ENCODE measurements around the gene XRN2.

XRN2 gene

DNA sequence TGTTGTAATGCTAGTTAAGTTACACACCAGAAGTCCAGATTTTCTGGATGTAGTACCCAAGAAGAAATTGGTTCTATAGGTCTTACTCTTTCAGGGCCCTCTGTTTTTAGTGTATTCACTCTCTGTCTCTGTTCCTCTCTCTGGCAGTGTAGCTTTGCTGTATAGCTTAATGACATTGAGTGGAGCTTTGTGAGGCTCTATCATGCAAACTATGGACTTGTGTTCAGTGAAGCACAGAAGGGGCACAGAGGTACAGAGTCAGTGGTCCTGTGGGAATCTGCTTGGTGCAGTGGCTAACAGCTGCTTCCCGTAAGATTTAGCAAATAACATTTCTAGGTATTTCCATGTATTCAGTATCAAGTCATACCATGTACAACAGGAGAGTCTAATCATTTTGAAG, 68.1 kb downstream of the XRN2 start:
- no peak for DNase-seq
- TF ChIP-seq POLR2A (IDR thresholded peaks at IDR 0.05; ENCODE audit: low read length) (no peak), GATA1 (IDR thresholded peaks at IDR 0.05; ENCODE audit: low read depth, low read length) (no peak)

DNA sequence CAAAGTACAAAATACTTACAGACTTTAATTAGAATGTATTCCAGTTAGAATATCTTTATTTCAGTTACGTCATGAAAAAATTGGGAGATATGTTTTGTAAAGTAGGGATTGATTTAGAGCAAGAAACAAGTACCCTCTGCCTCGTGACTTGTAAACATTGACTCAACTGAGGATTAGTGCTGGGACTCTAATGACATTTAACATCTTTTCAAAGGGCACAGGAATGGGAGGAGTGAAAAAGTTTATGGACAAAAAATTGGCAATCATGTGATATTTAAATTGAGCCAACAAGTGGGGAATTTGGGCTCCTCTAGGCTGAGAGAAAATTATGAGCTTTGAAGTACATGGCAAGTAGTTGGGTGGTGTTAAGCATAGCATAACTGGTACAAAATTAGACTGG, 68.9 kb downstream of the XRN2 start:
- no peak for DNase-seq
- TF ChIP-seq POLR2A (IDR thresholded peaks at IDR 0.05; ENCODE audit: low read length) = no peak
- no peak for TF ChIP-seq GATA1 (IDR thresholded peaks at IDR 0.05; ENCODE audit: low read depth, low read length)

DNA sequence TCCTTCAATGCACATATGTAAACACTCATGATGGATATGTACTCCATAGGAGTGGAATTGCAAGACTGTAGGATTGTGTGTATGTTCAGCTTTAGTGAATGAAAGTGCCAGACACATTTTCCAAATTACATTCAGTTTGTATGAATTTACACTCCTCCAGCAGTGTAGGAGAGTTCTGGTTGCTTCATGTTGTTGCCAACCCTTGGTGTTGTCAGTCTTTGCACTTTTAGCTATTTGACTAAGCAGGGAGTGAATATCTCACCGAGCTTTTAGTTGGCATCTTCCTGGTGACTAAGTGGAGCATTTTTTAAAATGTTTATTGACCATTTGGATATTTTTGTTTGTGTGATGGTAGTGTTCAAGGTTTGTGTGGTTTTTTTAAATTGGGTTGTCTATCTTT, 70.3 kb downstream of the XRN2 start:
- TF ChIP-seq GATA1 (IDR thresholded peaks at IDR 0.05; ENCODE audit: low read depth, low read length) (no peak), POLR2A (IDR thresholded peaks at IDR 0.05; ENCODE audit: low read length) (no peak)
- no peak for DNase-seq

DNA sequence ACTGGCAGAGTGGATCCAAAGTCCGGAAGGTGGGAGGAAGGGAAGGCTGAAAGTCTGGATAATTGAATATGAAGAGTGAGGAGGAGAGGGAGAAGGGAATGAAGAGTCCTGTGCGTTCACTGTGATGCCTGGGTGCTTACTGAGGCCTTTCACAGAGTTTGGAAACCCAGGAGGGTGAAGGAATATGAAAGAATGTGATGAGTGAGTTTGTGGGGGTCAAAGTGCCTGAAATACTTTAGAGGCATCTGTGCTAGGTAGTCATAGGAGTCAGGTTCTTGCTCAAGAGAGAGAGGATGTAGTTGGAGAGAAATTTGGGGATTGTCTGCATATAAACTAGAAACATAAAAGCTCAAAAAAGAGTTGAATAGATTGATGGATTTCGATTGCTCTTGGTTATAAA, 73.5 kb downstream of the XRN2 start:
- no peak for DNase-seq
- TF ChIP-seq GATA1 (IDR thresholded peaks at IDR 0.05; ENCODE audit: low read depth, low read length) (no peak), POLR2A (IDR thresholded peaks at IDR 0.05; ENCODE audit: low read length) (no peak)

DNA sequence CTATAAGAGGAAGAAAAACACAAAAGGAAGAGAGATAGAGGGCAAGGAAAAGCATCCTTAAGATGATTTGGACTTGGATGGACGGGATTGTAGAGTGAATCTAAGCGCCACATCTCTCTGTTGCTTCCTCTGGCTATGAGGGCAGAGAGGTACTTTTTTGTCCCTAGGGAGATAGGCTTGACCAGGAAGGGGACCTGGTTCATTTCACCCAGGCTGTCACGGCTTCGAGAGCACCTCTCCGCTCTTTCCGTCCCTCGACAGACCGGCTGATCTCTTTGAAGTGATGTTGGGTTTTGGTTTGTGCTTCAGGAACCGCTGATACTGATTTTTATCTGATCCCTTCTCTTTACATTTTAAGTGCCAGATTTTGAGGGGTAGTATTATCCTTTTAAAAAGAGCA, 74.6 kb downstream of the XRN2 start:
- TF ChIP-seq GATA1 (IDR thresholded peaks at IDR 0.05; ENCODE audit: low read depth, low read length) (no peak), POLR2A (IDR thresholded peaks at IDR 0.05; ENCODE audit: low read length) (no peak)
- DNase-seq = no peak

DNA sequence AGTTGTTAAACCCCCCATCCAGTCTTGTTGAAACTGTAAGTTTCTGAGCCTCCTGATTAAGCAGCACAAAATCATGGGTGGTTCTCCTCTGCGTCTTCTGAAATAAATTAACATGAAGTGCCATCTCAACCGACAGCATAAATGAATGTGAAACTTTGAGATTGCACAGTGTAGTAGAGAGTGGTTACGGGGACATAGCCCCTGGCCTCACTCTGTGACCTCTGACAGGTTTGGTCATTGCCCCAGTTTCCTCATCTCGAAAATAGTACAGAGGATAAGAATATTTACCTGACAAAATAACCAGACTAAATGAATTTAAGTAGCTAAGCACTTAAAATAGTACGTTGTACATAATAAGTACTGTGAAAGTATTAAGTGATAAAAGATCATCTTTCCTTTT, 75.1 kb downstream of the XRN2 start:
- TF ChIP-seq POLR2A (IDR thresholded peaks at IDR 0.05; ENCODE audit: low read length) = no peak
- TF ChIP-seq GATA1 (IDR thresholded peaks at IDR 0.05; ENCODE audit: low read depth, low read length) = no peak
- DNase-seq = no peak

DNA sequence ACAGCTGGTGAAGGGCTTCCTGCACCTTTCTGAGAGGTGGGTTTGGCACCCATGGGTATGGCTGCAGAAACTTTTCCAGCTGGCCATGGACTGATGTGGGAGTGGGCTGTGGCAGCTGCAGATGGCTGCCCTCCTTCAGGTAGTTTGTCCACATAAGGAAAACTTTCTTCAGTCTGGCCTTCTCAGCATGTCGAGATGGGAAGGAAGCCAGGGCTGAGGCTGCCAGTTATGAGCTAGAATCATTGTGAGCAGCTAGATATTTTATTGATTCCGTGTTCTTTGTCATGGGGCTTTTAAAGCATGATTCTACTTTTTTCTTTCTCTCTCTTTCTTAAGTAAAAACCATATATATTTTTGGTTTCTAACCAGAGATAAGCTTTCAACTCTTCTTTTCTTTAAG, 77.6 kb downstream of the XRN2 start:
- TF ChIP-seq GATA1 (IDR thresholded peaks at IDR 0.05; ENCODE audit: low read depth, low read length) = no peak
- TF ChIP-seq POLR2A (IDR thresholded peaks at IDR 0.05; ENCODE audit: low read length) = no peak
- no peak for DNase-seq

DNA sequence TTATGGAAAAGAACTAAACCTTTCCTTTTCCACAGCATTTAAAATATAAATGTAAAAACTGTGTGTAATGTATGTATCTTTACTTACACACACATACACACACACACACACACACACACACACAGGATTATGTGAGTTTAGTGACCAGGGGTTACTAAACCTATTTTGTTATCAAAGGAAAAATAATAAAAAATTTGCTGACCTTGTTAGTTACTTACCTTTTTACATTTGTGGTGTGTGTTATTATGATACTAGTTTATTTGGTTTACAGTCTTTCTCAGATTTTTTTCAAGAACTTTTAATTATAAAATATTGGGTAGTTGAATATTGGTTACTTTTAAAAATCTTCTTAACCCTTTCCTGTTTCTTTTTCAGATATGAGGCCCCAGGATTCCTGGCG, 78.5 kb downstream of the XRN2 start:
- no peak for DNase-seq
- TF ChIP-seq POLR2A (IDR thresholded peaks at IDR 0.05; ENCODE audit: low read length) = no peak
- TF ChIP-seq GATA1 (IDR thresholded peaks at IDR 0.05; ENCODE audit: low read depth, low read length) = no peak

DNA sequence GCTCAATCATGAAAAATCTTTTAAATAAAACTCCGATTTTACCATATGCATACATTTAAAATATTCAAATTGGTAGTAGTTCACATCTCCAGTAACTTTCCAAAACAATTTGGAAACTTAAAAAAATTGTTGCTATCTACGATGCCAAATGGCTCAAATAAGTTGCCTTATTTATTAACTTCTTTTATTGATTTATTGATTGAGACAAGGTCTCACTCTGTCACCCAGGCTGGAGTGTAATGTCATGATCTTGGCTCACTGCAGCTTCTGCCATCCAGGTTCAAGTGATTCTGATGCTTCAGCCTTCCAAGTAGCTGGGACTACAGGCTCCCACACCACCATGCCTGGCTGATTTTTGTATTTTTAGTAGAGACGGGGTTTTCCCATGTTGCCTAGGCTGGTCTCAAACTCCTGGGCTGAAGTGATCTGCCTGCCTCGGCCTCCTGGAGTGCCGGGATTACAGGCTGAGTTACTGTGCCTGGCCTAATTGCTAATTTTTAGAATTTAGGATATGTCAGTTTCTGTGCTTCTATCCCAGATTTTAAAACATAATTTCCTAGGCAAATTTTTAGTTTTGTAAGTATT, 81.3 kb downstream of the XRN2 start:
- TF ChIP-seq POLR2A (IDR thresholded peaks at IDR 0.05; ENCODE audit: low read length) = no peak
- no peak for TF ChIP-seq GATA1 (IDR thresholded peaks at IDR 0.05; ENCODE audit: low read depth, low read length)
- no peak for DNase-seq

DNA sequence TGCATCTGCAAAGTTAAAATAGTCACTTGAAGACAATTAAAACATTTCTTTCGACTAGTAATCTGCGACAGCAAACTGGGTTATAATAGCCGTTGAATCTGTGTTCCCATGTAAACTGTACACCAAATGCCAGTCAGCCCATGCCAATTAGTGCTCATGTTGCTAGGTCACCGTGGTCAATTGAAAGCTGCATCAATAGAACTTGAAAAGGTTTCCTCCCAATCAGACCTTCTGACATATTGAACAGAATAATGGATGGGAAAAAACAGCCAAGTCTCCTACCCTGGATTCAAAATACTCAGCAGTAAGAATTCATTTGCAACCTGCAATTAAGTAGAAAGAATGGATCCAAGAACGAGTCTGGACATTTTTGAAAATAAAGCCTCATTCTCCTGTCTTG, 83.0 kb downstream of the XRN2 start:
- no peak for TF ChIP-seq POLR2A (IDR thresholded peaks at IDR 0.05; ENCODE audit: low read length)
- TF ChIP-seq GATA1 (IDR thresholded peaks at IDR 0.05; ENCODE audit: low read depth, low read length) = no peak
- DNase-seq = no peak

DNA sequence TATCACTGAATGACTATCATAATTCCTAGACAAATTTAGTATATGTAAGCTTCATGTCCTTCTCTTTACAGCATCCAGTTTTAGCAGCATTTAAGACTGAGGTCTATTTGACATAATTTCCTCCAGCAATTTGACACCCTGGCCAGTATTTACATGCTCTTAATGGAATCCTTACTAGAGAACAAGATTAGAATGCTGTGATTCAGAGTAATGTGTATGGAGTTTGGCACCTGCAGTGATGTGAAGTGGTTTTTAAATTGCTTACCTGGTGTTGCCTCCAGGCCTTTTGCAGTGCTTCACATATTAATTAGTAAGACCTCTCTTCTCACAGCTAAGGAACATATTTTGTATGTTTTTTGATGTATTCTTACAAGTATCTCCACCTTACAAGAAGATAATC, 84.4 kb downstream of the XRN2 start:
- DNase-seq = no peak
- TF ChIP-seq GATA1 (IDR thresholded peaks at IDR 0.05; ENCODE audit: low read depth, low read length) = no peak
- TF ChIP-seq POLR2A (IDR thresholded peaks at IDR 0.05; ENCODE audit: low read length) = no peak

DNA sequence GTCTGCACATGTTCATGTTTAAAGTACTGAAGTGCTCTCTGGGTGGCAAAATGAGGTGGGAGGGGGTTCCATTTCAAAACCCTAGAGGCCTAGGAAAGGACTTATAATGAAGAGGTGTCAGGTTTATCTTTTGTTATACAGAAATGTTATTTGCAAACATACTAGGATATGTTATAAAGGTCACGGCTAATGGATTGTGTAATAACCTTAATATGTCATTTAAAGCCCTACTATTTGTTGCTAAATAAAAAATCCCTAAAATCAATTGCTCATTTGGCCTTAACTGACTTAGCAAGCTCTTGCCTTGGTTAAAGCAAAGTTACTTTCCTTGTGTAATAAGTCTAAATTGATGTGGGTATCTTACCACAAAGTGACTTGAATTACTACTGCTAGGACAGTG, 85.4 kb downstream of the XRN2 start:
- no peak for TF ChIP-seq POLR2A (IDR thresholded peaks at IDR 0.05; ENCODE audit: low read length)
- TF ChIP-seq GATA1 (IDR thresholded peaks at IDR 0.05; ENCODE audit: low read depth, low read length) = no peak
- DNase-seq = no peak

DNA sequence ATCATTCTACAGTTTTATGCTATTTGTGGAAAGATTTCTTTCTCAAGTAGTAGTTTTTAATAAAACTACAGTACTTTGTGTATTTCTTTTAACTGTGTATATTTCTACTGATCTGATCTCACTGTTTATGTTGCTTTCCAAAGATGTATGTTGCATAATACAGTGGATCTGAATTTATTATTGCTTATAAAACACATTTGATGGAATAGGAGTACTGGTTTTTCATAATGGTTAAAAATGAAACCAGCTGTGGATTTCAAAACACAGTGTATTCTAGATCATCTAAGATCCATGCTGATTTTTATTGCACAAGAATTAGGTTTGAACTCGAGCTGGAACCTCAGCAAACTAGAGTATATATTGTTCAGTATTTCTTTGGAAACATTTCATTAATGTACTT, 86.2 kb downstream of the XRN2 start:
- no peak for TF ChIP-seq POLR2A (IDR thresholded peaks at IDR 0.05; ENCODE audit: low read length)
- no peak for TF ChIP-seq GATA1 (IDR thresholded peaks at IDR 0.05; ENCODE audit: low read depth, low read length)
- DNase-seq = no peak

DNA sequence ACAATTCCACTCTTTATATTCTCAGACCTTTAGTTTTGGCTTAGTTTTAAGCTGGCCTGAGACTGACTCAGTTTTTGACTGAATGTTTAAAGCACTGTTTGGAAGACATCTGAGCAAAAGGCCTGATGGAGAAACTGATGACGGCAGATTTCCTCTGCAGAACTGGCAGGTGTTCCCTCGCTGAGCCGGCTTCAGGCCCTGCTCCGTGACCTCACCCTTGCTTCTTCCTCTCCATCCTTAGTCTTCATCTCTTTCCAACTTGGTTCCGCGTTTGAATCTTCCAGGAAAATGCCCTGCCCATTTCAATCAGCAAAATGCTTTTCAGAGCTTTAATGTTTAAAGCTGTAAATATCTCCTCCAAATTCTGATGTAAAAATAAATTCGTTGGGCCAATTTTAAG, 87.6 kb downstream of the XRN2 start:
- no peak for TF ChIP-seq GATA1 (IDR thresholded peaks at IDR 0.05; ENCODE audit: low read depth, low read length)
- TF ChIP-seq POLR2A (IDR thresholded peaks at IDR 0.05; ENCODE audit: low read length) = no peak
- no peak for DNase-seq

DNA sequence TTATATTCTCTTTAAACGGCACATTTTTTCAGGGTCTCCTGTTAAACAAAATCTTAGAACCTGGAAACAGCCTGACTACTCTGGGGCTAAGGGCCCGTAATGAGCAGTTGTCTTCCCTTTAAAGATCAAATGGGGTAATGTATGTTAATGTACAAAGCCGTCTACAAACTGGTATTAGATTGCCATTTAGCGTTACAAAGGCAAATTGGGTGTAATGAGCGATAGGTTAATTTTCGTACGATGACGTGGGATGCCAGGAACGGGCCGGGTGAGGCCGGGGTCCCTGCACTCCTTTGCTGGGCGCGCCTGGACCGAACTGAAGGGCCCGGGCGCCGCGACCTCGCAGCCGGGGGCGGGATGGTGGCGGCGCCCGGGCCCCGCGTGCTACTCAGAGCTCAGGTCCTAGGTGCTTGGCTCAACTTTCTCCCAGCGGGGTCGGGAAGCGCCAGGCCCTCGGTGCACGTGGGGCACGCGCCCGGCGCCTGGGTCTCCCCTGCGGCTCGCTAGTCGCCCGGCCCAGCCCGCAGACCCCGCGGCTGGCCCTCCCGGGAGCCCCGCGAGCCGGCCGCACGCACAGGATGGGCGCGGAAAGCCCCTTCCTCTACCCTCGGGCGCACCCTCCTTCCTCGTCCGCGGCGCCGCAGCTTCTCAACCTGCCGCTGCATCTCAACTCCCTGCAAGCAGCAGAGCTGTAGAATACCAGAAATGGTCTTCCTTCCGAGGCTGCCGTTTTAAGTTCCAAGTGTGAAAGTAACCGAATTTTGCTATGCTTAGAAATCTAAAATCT, 88.2 kb downstream of the XRN2 start:
- no peak for TF ChIP-seq GATA1 (IDR thresholded peaks at IDR 0.05; ENCODE audit: low read depth, low read length)
- TF ChIP-seq POLR2A (IDR thresholded peaks at IDR 0.05; ENCODE audit: low read length) = no peak
- DNase-seq = peak in 1 of 2 experiments; percentile 23

Data from erythroblast (primary cell).